ENCODE data around the gene PRKX.
"Not testable (repeated sequence)": the region's sequence is repeated elsewhere in the genome, so short reads cannot be mapped to it uniquely, and the experiment has no call there.

GRCh38 chrX:3611744-3612143 lies 101.7 kb downstream of the PRKX start:
- not testable (repeated sequence) for TF ChIP-seq CTCF (IDR thresholded peaks at IDR 0.05; ENCODE audit: poor library complexity); EZH2 (IDR thresholded peaks at IDR 0.05; ENCODE audit: borderline replicate concordance)

All from hepatocyte (in vitro differentiated cells).